Kidney (tissue), 14 donors: ENCODE results near the gene SELENOH. TPM values are rescaled to one million over a fixed set of nuclear protein-coding genes. Genes with fewer than 3 reads are reported as not detected.

Source experiments
- DNase-seq, 5 donors: peaks; one replicate each; pipeline ENCODE4 v3.0.0-alpha.2; 2013 to 2020
- FAIRE-seq: peaks from 2 replicates; lab custom pipeline; 2012; peaks lifted over from hg19 to GRCh38; lab: Jason Lieb, UNC
- H3K27ac ChIP-seq, 2 donors: one replicate each; pipeline ENCODE4 v1.7.0; 2013; ENCODE audit warnings: low read depth in 2 of 2, low read length in 2 of 2, inconsistent platforms in 1 of 2
- H3K27me3 ChIP-seq: one replicate; pipeline ENCODE4 v1.7.1; 2013; ENCODE audit warnings: low read length, inconsistent platforms; ENCODE audit not compliant: control insufficient read depth, insufficient read depth
- H3K36me3 ChIP-seq, 3 donors: one replicate each; pipeline versions ENCODE4 v1.7.0 to v1.7.1; 2013; ENCODE audit warnings: low read length in 3 of 3, control low read depth in 1 of 3, inconsistent platforms in 1 of 3; ENCODE audit not compliant: insufficient read depth in 3 of 3, control insufficient read depth in 2 of 3
- H3K4me1 ChIP-seq, 3 donors: one replicate each; pipeline versions ENCODE4 v1.7.0 to v1.7.1; 2013; ENCODE audit warnings: low read length in 3 of 3, inconsistent platforms in 1 of 3, low read depth in 1 of 3; ENCODE audit not compliant: control insufficient read depth in 2 of 3, insufficient read depth in 2 of 3
- H3K4me3 ChIP-seq, 3 donors: one replicate each; pipeline versions ENCODE4 v1.7.0 to v1.8.1; 2013; ENCODE audit warnings: low read length in 3 of 3, control low read depth in 1 of 3, inconsistent platforms in 1 of 3
- H3K9ac ChIP-seq, 3 donors: one replicate each; pipeline versions ENCODE4 v1.7.0 to v1.7.1; 2013; ENCODE audit warnings: low read length in 3 of 3, control low read depth in 1 of 3, inconsistent platforms in 1 of 3
- H3K9me3 ChIP-seq, 3 donors: one replicate each; pipeline versions ENCODE4 v1.7.0 to v1.7.1; 2013; ENCODE audit warnings: low read length in 3 of 3, control low read depth in 1 of 3, inconsistent platforms in 1 of 3; ENCODE audit not compliant: control insufficient read depth in 2 of 3, insufficient read depth in 1 of 3
- CTCF ChIP-seq: IDR thresholded peaks from 3 replicates; pipeline ENCODE4 v1.5.1; 2012; ENCODE audit warnings: mild to moderate bottlenecking, moderate library complexity, borderline replicate concordance; ENCODE audit not compliant: insufficient read depth; ENCODE audit errors: extremely low read depth
- intact Hi-C: fragments of 100-400 bp; cut with DNase I; formaldehyde crosslinking; loops from one replicate; pipeline ENCODE4 v1.11.1; 2022
- polyA plus RNA-seq: library from polyadenylated mRNA; stranded (reverse); fragments of 350-450 nt; fragmentation: Illumina TruSeq; extraction: RNeasy Lipid Tissue Mini Kit (QIAGEN cat#74804); gene quantifications from one replicate; pipeline ENCODE4 v1.2.3, GENCODE V29; 2014; ENCODE audit warnings: low read depth, low replicate concordance; ENCODE audit not compliant: insufficient read depth
- total RNA-seq: library from RNA; stranded (reverse); fragmentation: NEBNext Ultra II Directional; extraction: Animal tissue kit (Norgen Biotek cat#: 25700); gene quantifications from one replicate; pipeline ENCODE4 v1.2.1, GENCODE V29; 2021
- donor health status: control.
- donor health status: control.
- donor health status: control.
- donor health status: control.
- donor health status: control.
- donor health status: DM: yes; HTN: yes; CAD: no.
- donor health status: Normal renal cell carcinoma (clear cell type).

The SELENOH gene
- total and polyA plus RNA-seq, 2 donors from 2014 or later, result 115 to 159 TPM

GRCh38 chr11:57776577-57777210 lies 35.4 kb downstream of the SELENOH start:
- FAIRE-seq, result no peak

GRCh38 chr11:57777969-57778317 lies 36.7 kb downstream of the SELENOH start:
- peak in 3 of 5 donors; percentile 46 to 79 (median 64) for DNase-seq
- TF ChIP-seq CTCF, result no peak
- Histone ChIP-seq H3K36me3 (no peaks in the 10 kb centered on the region), H3K9me3 (no peaks in the 10 kb centered on the region), H3K27me3 (no peaks in the 10 kb centered on the region), H3K4me3 (peak overlapping the region; percentile 14 to 66 (median 33)), H3K27ac (peak overlapping the region; percentile 93 to 98), H3K9ac (peak overlapping the region; percentile 34 to 67 (median 43)), H3K4me1 (peaks cover 35 to 79% (median 74%) of the 10 kb centered on the region in 3 donors)
- intact Hi-C loops, result no loop called here
- no peak for FAIRE-seq

More at GRCh38 chr11:57776577-57777210, 35.4 kb downstream of the SELENOH start:
- TF ChIP-seq CTCF, result no peak
- Histone ChIP-seq H3K9ac (no peak overlapping the region), H3K36me3 (no peaks in the 10 kb centered on the region), H3K4me3 (peak overlapping the region in 1 of 3 donors; percentile 5), H3K27me3 (no peaks in the 10 kb centered on the region), H3K4me1 (peaks cover 30 to 76% (median 73%) of the 10 kb centered on the region in 3 donors), H3K27ac (peak overlapping the region; percentile 93 to 98), H3K9me3 (no peaks in the 10 kb centered on the region)
- intact Hi-C loops, result no loop called here
- DNase-seq, result no peak

- intact Hi-C loops, result no loop called here
- peaks cover 35 to 77% (median 74%) of the 10 kb centered on the region in 3 donors for H3K4me1 ChIP-seq
- H3K27me3 ChIP-seq, result no peaks in the 10 kb centered on the region
- H3K27ac ChIP-seq, result peak overlapping the region; percentile 93 to 98
- H3K9me3 ChIP-seq, result no peaks in the 10 kb centered on the region
- peak overlapping the region; percentile 33 to 66 (median 52) for H3K4me3 ChIP-seq
- H3K9ac ChIP-seq, result peak overlapping the region; percentile 43 to 67 (median 56)
- H3K36me3 ChIP-seq, result no peaks in the 10 kb centered on the region
- peak; percentile 93 to 99 (median 97) for DNase-seq
- no peak for TF ChIP-seq CTCF
- FAIRE-seq, result peak; percentile 84
These were observed 37.2 kb downstream of the SELENOH start for GRCh38 chr11:57778318-57779037.
